Left lung (tissue), 10 donors: ENCODE results near the gene GRIP2. TPM values are rescaled to one million over a fixed set of nuclear protein-coding genes. Genes with fewer than 3 reads are reported as not detected.

Experiments
- ATAC-seq: fragments of 200-7000 bp; cut with Tn5 transposase; one replicate; pipeline ENCODE4 v1.9.1; 2020; ENCODE audit warnings: moderate library complexity
- DNase-seq, 4 donors: peaks; one replicate each; pipeline ENCODE4 v3.0.0-alpha.2; 2013 to 2020
- H3K27ac ChIP-seq, 2 donors: fragments of 200-600 bp; sonication (generic) in 1 of 2; one replicate each; pipeline versions ENCODE4 v1.5.0 to v1.8.0; 2020 to 2021
- H3K27me3 ChIP-seq, 2 donors: fragments of 200-600 bp; sonication (generic) in 1 of 2; one replicate each; pipeline versions ENCODE4 v1.5.0 to v1.8.0; 2020 to 2021
- H3K36me3 ChIP-seq, 2 donors: fragments of 200-600 bp; sonication (generic) in 1 of 2; one replicate each; pipeline versions ENCODE4 v1.5.0 to v1.8.0; 2020 to 2021
- H3K4me1 ChIP-seq, 2 donors: fragments of 200-600 bp; one replicate each; pipeline ENCODE4 v1.8.0; 2021
- H3K4me3 ChIP-seq, 2 donors: fragments of 200-600 bp; sonication (generic) in 1 of 2; one replicate each; pipeline versions ENCODE4 v1.5.0 to v1.8.0; 2020 to 2021; ENCODE audit warnings: mild to moderate bottlenecking in 1 of 2
- H3K9me3 ChIP-seq, 2 donors: fragments of 200-600 bp; sonication (generic) in 1 of 2; one replicate each; pipeline versions ENCODE4 v1.5.0 to v1.8.0; 2020 to 2021
- CTCF ChIP-seq, 2 donors: fragments of 200-600 bp; sonication (generic) in 1 of 2; IDR thresholded peaks; one replicate each; pipeline versions ENCODE4 v1.5.0 to v1.8.0; 2021; ENCODE audit warnings: antibody characterized with exemption in 2 of 2
- intact Hi-C, 2 donors: fragments of 100-400 bp; cut with DNase I; formaldehyde crosslinking; loops; one replicate each; pipeline versions ENCODE4 v1.11.2 to v1.14.2; 2022
- polyA plus RNA-seq, 6 donors: library from polyadenylated mRNA; unstranded; fragments of 120-200 nt; gene quantifications; one replicate each; pipeline ENCODE4 v1.2.1, GENCODE V29; 2013; ENCODE audit not compliant: insufficient read length in 6 of 6
- total RNA-seq, 2 donors: library from RNA; stranded (reverse); fragmentation: NEBNext Ultra II Directional; extraction: Animal tissue kit (Norgen Biotek cat#: 25700); gene quantifications; one replicate each; pipeline ENCODE4 v1.2.1, GENCODE V29; 2021
- donor health status: DM: no; HTN: yes; CAD: no.
- donor health status: DM: no; HTN: no; CAD: no.

Gene GRIP2
- total and polyA plus RNA-seq, 8 donors, result 0.31 to 1.9 (median 1.1) TPM

- TF ChIP-seq CTCF (IDR thresholded peaks at IDR 0.05), result no peak
- DNase-seq (no peak), ATAC-seq (no peak)
- Histone ChIP-seq H3K4me1 (no peaks in the 10 kb centered on the region), H3K27ac (no peak overlapping the region), H3K27me3 (no peaks in the 10 kb centered on the region), H3K4me3 (no peak overlapping the region), H3K36me3 (no peaks in the 10 kb centered on the region), H3K9me3 (peaks cover 0 to 9% of the 10 kb centered on the region in 2 donors)
- intact Hi-C loops, result no loop called here
Measured at GRCh38 chr3:14507305-14507741, 32.8 kb downstream of the GRIP2 start.

- intact Hi-C loops, result no loop called here
- ATAC-seq (no peak), DNase-seq (no peak)
- Histone ChIP-seq H3K9me3 (peaks cover 0 to 14% of the 10 kb centered on the region in 2 donors), H3K27me3 (no peaks in the 10 kb centered on the region), H3K27ac (no peak overlapping the region), H3K36me3 (no peaks in the 10 kb centered on the region), H3K4me1 (no peaks in the 10 kb centered on the region), H3K4me3 (no peak overlapping the region)
- TF ChIP-seq CTCF (IDR thresholded peaks at IDR 0.05), result no peak
Measured at GRCh38 chr3:14506626-14507304, 33.4 kb downstream of the GRIP2 start.

- TF ChIP-seq CTCF (IDR thresholded peaks at IDR 0.05), result no peak
- no peaks in the 10 kb centered on the region for H3K4me1 ChIP-seq
- ATAC-seq (no peak), DNase-seq (no peak)
- no peak overlapping the region for H3K27ac ChIP-seq
- H3K36me3 ChIP-seq, result no peaks in the 10 kb centered on the region
- no peak overlapping the region for H3K4me3 ChIP-seq
- no peaks in the 10 kb centered on the region for H3K27me3 ChIP-seq
- H3K9me3 ChIP-seq, result peaks cover 0 to 21% of the 10 kb centered on the region in 2 donors
- intact Hi-C loops, result no loop called here
Measured at GRCh38 chr3:14505803-14506500, 34.2 kb downstream of the GRIP2 start.

- intact Hi-C loops, result no loop called here
- Histone ChIP-seq H3K36me3 (no peaks in the 10 kb centered on the region), H3K9me3 (peaks cover 0 to 21% of the 10 kb centered on the region in 2 donors), H3K4me3 (no peak overlapping the region), H3K4me1 (no peaks in the 10 kb centered on the region), H3K27ac (no peak overlapping the region), H3K27me3 (no peaks in the 10 kb centered on the region)
- no peak for TF ChIP-seq CTCF (IDR thresholded peaks at IDR 0.05)
- no peak for DNase-seq
- no peak for ATAC-seq
Measured at GRCh38 chr3:14505001-14505802, 34.9 kb downstream of the GRIP2 start.

- H3K36me3 ChIP-seq, result no peaks in the 10 kb centered on the region
- no peaks in the 10 kb centered on the region for H3K4me1 ChIP-seq
- ATAC-seq, result no peak
Measured at GRCh38 chr3:14503706-14504065, 36.5 kb downstream of the GRIP2 start.

More at GRCh38 chr3:14503706-14504065, 36.5 kb downstream of the GRIP2 start:
- no peaks in the 10 kb centered on the region for H3K27me3 ChIP-seq
- H3K9me3 ChIP-seq, result peaks cover 0 to 21% of the 10 kb centered on the region in 2 donors
- DNase-seq, result no peak
- no peak overlapping the region for H3K27ac ChIP-seq
- no peak overlapping the region for H3K4me3 ChIP-seq
- intact Hi-C loops, result no loop called here
- TF ChIP-seq CTCF (IDR thresholded peaks at IDR 0.05), result no peak
